AG09319 (cell line): Measurements from ENCODE around the gene PM20D1.
A peak's percentile ranks its signal among the peaks of the same experiment; 100 is the strongest.

Experiments
- DNase-seq: peaks from one replicate; pipeline ENCODE4 v3.0.0-alpha.2; 2010; ENCODE audit warnings: low read depth; ENCODE audit errors: extremely low read depth
- TF ChIP-seq, protein P1 (sequence below): IDR thresholded peaks from 2 replicates; pipeline ENCODE4 v1.5.1; 2011; ENCODE audit warnings: low read depth, mild to moderate bottlenecking, inconsistent platforms, low read length, moderate library complexity

PM20D1 gene

DNA sequence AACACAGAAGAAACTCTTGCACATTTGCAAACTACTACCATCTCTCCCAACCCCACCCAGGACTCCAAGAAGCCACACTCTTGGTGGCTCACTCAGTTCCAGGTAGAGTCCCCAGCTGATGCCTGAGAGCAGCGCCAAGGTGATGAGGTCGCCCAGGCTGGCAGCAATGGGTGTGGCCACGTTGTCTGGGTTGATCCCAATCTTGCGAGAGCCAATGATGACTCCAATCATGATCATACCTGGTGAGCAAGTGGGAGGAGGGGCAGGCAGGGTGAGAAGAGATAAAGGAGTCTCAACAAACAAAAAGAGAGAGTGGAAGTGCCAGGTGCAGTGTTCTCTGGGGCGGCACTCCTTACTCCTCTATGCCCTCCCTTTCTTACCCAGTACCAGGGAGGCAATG, 51.4 kb downstream of the PM20D1 start:
- DNase-seq = no peak
- TF ChIP-seq, protein P1, sequence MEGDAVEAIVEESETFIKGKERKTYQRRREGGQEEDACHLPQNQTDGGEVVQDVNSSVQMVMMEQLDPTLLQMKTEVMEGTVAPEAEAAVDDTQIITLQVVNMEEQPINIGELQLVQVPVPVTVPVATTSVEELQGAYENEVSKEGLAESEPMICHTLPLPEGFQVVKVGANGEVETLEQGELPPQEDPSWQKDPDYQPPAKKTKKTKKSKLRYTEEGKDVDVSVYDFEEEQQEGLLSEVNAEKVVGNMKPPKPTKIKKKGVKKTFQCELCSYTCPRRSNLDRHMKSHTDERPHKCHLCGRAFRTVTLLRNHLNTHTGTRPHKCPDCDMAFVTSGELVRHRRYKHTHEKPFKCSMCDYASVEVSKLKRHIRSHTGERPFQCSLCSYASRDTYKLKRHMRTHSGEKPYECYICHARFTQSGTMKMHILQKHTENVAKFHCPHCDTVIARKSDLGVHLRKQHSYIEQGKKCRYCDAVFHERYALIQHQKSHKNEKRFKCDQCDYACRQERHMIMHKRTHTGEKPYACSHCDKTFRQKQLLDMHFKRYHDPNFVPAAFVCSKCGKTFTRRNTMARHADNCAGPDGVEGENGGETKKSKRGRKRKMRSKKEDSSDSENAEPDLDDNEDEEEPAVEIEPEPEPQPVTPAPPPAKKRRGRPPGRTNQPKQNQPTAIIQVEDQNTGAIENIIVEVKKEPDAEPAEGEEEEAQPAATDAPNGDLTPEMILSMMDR = no peak

DNA sequence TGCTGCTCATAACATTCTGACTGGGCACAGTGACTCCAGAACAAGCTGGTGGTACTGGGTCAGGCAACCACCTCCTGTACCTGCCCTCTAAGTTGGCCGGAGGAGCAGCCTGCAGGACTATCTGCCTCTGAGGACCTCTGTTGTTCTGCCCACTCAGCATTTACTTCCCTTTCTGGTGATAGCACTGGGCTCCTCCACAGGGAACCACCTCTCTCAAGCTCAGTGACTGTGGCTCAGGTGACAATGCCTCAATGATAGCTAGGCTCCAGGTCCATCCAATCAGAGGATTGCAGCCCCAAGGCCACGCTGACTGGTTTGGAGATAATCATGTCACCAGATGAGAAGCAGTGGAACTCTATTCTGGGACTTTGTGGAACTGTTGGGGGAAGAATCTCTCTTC, 52.8 kb downstream of the PM20D1 start:
- no peak for DNase-seq
- TF ChIP-seq, protein P1 = no peak

DNA sequence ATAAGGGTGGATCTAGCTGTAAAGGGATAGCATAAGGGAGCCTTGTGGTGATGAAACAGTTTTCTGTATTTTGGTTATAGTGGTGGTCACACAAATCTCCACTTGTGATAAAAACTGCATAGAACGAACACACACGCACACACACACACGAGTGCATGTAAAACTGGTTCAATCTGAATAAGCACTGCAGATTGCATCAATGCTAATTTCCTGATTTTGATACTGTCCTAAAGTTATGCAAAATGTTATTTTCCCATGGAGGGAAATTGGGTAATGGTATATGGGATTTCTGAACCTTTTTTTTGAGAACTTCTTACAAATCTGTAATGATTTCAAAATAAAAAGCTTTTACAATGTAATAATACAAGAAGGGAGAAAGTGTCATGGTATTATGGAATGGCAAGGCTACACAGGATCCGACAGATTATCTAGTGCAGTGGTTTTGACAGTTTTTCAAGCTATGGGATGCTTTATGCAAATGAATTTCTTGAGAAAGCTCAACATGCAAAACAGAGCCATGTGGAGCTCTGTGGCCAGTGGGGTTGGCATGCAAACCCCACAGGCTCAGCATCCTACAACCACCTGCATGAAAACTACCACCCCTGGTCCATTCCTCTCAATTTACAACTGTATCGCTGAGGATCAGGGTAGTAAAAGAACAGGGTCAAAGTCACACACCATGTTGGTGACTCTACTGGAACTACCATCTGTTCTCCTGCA, 55.8 kb downstream of the PM20D1 start:
- TF ChIP-seq, protein P1 = no peak
- no peak for DNase-seq

DNA sequence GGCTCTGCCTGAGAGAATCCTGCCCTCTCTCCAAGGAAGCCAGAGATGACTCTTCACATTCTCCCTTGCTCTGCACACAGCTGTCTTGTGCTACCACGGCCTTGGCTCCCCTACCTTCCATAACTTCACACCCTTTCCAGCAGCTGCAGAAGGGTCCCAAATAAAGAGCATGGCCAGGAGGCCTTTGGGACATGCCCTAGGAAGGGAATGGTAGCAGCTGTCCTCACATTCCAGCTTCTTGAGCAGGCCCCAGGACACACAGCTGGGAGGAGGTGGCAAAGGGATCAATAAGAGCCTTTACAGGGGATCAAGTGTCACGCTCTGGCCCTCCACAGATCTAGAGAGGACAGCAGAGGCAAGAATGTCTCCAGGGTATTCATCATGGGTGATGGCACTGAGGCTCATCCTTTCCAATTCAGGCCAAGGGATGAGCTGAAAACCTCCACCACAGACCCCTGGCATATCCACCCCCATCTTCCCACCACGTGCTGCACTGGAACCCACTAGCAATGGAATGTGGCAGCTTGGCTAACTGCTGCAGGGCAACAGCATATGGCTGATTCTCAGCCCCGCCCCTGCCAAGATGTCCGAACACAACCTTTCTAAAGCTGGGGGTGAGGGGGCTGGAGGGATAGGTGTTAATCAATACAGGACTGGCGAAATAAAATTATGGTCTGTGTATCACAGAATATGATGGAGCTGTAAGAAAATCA, 56.8 kb downstream of the PM20D1 start:
- DNase-seq = no peak
- TF ChIP-seq, protein P1 = no peak

DNA sequence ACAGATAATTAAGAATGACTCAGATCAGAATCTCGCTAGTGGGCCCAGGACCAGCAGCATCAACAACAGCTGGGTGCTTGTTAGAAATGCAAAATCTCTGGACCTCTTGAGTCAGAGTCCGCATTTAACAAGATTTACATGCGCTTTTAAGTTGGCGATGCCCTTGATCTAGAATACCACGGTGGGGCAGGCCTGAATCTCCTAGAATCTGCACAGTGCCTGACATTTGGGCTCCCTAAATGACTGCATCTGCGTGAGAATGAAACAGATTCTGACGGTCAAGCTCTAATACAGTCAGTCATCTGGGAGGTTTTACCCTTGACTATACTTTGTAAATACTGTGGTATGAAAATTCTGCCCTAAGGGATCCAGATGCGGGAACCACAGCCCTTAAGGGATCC, 57.5 kb downstream of the PM20D1 start:
- TF ChIP-seq, protein P1 = no peak
- no peak for DNase-seq

DNA sequence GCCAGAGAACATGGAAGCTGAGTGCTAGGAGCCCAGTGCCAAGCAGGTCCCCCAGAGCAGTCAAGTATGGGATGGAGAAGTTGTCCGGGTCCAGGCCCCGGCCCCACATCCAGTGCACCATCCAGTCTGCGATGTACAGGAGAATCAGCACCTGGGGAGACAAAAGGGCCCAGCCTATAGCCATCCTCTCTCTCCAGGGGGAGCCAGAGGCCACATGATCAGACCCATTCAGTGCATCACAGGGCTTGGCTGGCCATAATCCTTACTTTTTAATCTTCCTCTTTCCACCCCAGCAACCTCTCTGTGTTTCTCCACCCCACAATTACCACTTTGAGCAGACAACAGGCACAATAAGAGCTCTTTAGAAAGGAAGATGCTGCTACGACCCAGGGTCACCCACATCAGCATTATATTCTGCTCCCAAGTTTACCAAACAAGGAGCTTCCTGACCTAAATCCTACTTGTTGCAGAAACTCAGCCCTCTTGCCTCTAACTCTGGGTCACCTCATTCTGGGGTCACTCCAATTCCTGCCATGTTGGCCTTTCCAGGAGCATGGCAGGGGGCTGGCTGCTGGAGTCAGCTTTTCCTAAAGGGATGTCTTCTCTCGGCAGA, 58.3 kb downstream of the PM20D1 start:
- no peak for DNase-seq
- TF ChIP-seq, protein P1 = peak; percentile 85
